PC-3 (cell line): ENCODE measurements around the gene CRYL1.
A peak's percentile ranks its signal among the peaks of the same experiment; 100 is the strongest.

Experiments
- EZH2 ChIP-seq: fragments of 300-600 bp; sonication (generic); IDR thresholded peaks from one replicate; pipeline ENCODE4 v1.6.1; 2017; ENCODE audit warnings: antibody characterized with exemption, mild to moderate bottlenecking, low read length; ENCODE audit not compliant: unreplicated experiment
- EZH2phosphoT487 ChIP-seq: fragments of 300-600 bp; sonication (generic); IDR thresholded peaks from 2 replicates; pipeline ENCODE4 v1.6.1; 2018; ENCODE audit warnings: mild to moderate bottlenecking, antibody characterized with exemption, low read length, borderline replicate concordance
- TF ChIP-seq, protein P1 (sequence below): fragments of 300-600 bp; sonication (generic); conservative IDR thresholded peaks from 2 replicates; pipeline ENCODE4 v1.5.1; 2017; ENCODE audit warnings: antibody characterized with exemption, low read depth, mild to moderate bottlenecking, low read length

DNA sequence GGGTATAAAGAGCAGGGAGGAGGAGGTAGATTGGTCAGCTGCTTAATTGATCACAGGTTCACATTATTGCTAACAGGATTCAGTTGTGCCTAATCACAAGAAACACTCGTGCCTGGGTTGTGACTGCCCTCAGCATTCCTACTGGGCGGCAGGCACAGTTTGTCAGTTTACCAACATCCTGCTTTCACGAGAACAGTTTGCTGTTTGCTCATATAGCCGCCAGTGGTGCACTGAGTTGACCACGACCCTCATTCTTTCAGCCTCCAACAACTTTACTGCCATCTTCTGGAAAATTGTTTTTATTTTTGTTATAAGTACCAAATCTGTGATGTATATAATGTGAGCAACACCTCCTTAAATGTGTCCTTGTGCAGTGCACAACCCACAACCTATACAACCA lies 25.1 kb upstream of the CRYL1 start:
- TF ChIP-seq, protein P1, sequence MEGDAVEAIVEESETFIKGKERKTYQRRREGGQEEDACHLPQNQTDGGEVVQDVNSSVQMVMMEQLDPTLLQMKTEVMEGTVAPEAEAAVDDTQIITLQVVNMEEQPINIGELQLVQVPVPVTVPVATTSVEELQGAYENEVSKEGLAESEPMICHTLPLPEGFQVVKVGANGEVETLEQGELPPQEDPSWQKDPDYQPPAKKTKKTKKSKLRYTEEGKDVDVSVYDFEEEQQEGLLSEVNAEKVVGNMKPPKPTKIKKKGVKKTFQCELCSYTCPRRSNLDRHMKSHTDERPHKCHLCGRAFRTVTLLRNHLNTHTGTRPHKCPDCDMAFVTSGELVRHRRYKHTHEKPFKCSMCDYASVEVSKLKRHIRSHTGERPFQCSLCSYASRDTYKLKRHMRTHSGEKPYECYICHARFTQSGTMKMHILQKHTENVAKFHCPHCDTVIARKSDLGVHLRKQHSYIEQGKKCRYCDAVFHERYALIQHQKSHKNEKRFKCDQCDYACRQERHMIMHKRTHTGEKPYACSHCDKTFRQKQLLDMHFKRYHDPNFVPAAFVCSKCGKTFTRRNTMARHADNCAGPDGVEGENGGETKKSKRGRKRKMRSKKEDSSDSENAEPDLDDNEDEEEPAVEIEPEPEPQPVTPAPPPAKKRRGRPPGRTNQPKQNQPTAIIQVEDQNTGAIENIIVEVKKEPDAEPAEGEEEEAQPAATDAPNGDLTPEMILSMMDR: 0 out of 2 replicates have a peak, but pooled peaks have one; percentile 26
- TF ChIP-seq EZH2 (no peak), EZH2phosphoT487 (no peak)
